Activated T-helper 2 cell treated with anti-CD3 and anti-CD28 coated beads, Interferon-gamma antibody, Interleukin-2, Interleukin-4, amounts not matched to agents 10 μg/mL and 5 μg/mL and 100 μg/mL, durations not matched to agents 14 hours and 24 hours and 36 hours (primary cell): ENCODE data around the gene ARMC8. TPM values are rescaled to one million over a fixed set of nuclear protein-coding genes. Genes with fewer than 3 reads are reported as not detected.
A peak's percentile ranks its signal among the peaks of the same experiment; 100 is the strongest.

Experiments used
- DNase-seq: peaks from one replicate; pipeline ENCODE4 v3.0.0; 2021; ENCODE audit warnings: low spot score
- H3K27ac Mint-ChIP-seq: one replicate; pipeline ENCODE4 v1.8.0; 2021; ENCODE audit warnings: mixed read lengths
- H3K27me3 Mint-ChIP-seq: one replicate; pipeline ENCODE4 v1.8.0; 2021; ENCODE audit warnings: low read depth, mixed read lengths
- H3K36me3 Mint-ChIP-seq: one replicate; pipeline ENCODE4 v1.8.0; 2021; ENCODE audit warnings: low read depth, mixed read lengths
- H3K4me1 Mint-ChIP-seq: one replicate; pipeline ENCODE4 v1.8.0; 2021; ENCODE audit warnings: low read depth, mixed read lengths
- H3K4me3 Mint-ChIP-seq: one replicate; pipeline ENCODE4 v1.8.0; 2021; ENCODE audit warnings: low read depth, mild to moderate bottlenecking, moderate library complexity, mixed read lengths
- H3K9me3 Mint-ChIP-seq: one replicate; pipeline ENCODE4 v1.8.0; 2021; ENCODE audit warnings: mixed read lengths
- intact Hi-C: fragments of 100-400 bp; cut with micrococcal nuclease; formaldehyde crosslinking; loops from one replicate; pipeline ENCODE4 v1.15.1; 2023
- total RNA-seq: library from RNA; stranded (reverse); gene quantifications from 2 replicates; pipeline ENCODE4 v1.2.3, GENCODE V29; 2022

Gene ARMC8
- total RNA-seq, 1 donor from 2014 or later, result 40.6 TPM

GRCh38 chr3:138203938-138204337, 16.8 kb downstream of the ARMC8 start:
- H3K4me1 Mint-ChIP-seq, result peaks cover 14% of the 10 kb centered on the region
- no peak overlapping the region for H3K4me3 Mint-ChIP-seq
- intact Hi-C loops, result no loop called here
- H3K36me3 Mint-ChIP-seq, result peaks cover 18% of the 10 kb centered on the region
- no peak overlapping the region for H3K27ac Mint-ChIP-seq
- no peaks in the 10 kb centered on the region for H3K9me3 Mint-ChIP-seq
- DNase-seq, result no peak
- no peaks in the 10 kb centered on the region for H3K27me3 Mint-ChIP-seq

GRCh38 chr3:138205527-138205926, 18.4 kb downstream of the ARMC8 start:
- DNase-seq, result no peak
- peaks cover 17% of the 10 kb centered on the region for H3K36me3 Mint-ChIP-seq
- H3K4me1 Mint-ChIP-seq, result peaks cover 2% of the 10 kb centered on the region
- H3K4me3 Mint-ChIP-seq, result no peak overlapping the region
- intact Hi-C loops, result no loop called here
- no peaks in the 10 kb centered on the region for H3K9me3 Mint-ChIP-seq
- no peak overlapping the region for H3K27ac Mint-ChIP-seq
- H3K27me3 Mint-ChIP-seq, result no peaks in the 10 kb centered on the region

DNA sequence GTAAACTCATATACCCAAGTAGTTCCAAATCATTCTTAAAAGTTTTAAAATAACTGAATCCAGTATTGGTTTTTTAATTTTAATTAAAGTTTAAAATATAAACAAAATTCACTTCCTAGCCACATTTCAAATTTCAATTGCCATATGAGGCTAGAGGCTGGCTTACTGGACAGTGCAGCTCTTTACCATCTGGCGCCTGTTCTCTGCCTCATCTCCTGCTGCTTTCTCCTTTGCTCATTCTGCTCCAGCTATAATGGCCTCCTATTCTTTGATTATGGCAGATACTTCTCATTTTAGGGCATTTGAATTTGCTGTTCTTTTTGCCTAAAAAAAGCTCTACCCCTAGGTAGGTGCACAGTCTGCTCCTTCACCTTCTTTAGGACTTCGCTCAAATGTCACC, 19.1 kb downstream of the ARMC8 start:
- intact Hi-C loops, result no loop called here
- no peak overlapping the region for H3K27ac Mint-ChIP-seq
- H3K9me3 Mint-ChIP-seq, result no peaks in the 10 kb centered on the region
- no peak for DNase-seq
- H3K27me3 Mint-ChIP-seq, result no peaks in the 10 kb centered on the region
- H3K36me3 Mint-ChIP-seq, result peaks cover 18% of the 10 kb centered on the region
- H3K4me3 Mint-ChIP-seq, result no peak overlapping the region
- H3K4me1 Mint-ChIP-seq, result peaks cover 2% of the 10 kb centered on the region

- no peaks in the 10 kb centered on the region for H3K4me1 Mint-ChIP-seq
- H3K9me3 Mint-ChIP-seq, result no peaks in the 10 kb centered on the region
These were observed 23.4 kb downstream of the ARMC8 start for GRCh38 chr3:138210528-138210927.

DNA sequence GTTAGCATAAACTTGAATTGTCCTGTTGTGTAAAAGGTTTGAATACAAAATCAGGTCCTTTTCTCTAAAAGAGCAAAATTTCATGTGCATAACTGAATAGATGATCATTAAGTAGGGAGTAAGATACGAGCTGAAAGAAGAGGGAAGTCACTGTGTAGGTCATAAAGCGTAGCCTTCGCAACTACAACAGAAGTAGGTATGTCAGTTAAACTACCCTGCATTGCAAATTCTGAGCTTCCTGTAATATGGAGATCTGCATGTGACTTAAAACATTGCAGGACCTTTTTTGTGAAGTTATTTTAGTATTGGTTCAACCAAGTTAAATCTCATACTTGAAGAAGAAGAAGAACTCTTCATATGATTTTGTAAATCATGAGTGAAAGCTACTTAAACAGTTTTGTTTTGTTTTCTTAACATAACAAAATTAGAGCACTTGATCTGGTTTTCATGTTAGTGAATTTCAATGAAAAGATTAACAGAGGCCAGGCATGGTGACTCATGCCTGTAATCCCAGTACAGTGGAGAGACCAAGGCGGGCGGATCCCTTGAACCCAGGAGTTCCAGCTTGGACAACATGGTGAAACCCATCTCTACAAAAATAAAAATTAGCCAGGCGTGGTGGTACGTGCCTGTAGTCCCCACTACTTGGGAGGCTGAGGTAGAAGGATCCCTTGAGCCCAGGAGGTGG, 26.4 kb downstream of the ARMC8 start:
- intact Hi-C loops, result no loop called here
- Mint-ChIP-seq H3K27ac (no peak overlapping the region), H3K9me3 (no peaks in the 10 kb centered on the region), H3K27me3 (no peaks in the 10 kb centered on the region), H3K36me3 (peaks cover 33% of the 10 kb centered on the region), H3K4me3 (no peak overlapping the region), H3K4me1 (peaks cover 4% of the 10 kb centered on the region)
- no peak for DNase-seq

More at GRCh38 chr3:138210528-138210927, 23.4 kb downstream of the ARMC8 start:
- Mint-ChIP-seq H3K27me3 (no peaks in the 10 kb centered on the region), H3K36me3 (peaks cover 33% of the 10 kb centered on the region), H3K27ac (no peak overlapping the region), H3K4me3 (no peak overlapping the region)
- no peak for DNase-seq
- intact Hi-C loops, result no loop called here

- H3K4me1 Mint-ChIP-seq, result peaks cover 23% of the 10 kb centered on the region
- no peaks in the 10 kb centered on the region for H3K9me3 Mint-ChIP-seq
- intact Hi-C loops, result no loop called here
- DNase-seq, result no peak
- H3K27me3 Mint-ChIP-seq, result no peaks in the 10 kb centered on the region
- H3K36me3 Mint-ChIP-seq, result peaks cover 28% of the 10 kb centered on the region
- no peak overlapping the region for H3K27ac Mint-ChIP-seq
- H3K4me3 Mint-ChIP-seq, result no peak overlapping the region
These were observed 32.2 kb downstream of the ARMC8 start for GRCh38 chr3:138219255-138219654.

- intact Hi-C loops, result loop anchor here (5.0 kb wide), 1 partner anchor 33 kb away; the partner anchor contains the start of gene ARMC8
- Mint-ChIP-seq H3K9me3 (no peaks in the 10 kb centered on the region), H3K27ac (no peak overlapping the region), H3K4me3 (no peak overlapping the region), H3K27me3 (no peaks in the 10 kb centered on the region), H3K4me1 (peaks cover 23% of the 10 kb centered on the region), H3K36me3 (peaks cover 36% of the 10 kb centered on the region)
- no peak for DNase-seq
These were observed 33.1 kb downstream of the ARMC8 start for GRCh38 chr3:138220242-138220641.

GRCh38 chr3:138220788-138221187, 33.7 kb downstream of the ARMC8 start:
- intact Hi-C loops, result loop anchor here (5.0 kb wide), 1 partner anchor 33 kb away; the partner anchor contains the start of gene ARMC8

GRCh38 chr3:138222131-138222941, 35.2 kb downstream of the ARMC8 start:
- peak overlapping the region; percentile 59 for H3K27ac Mint-ChIP-seq
- peaks cover 52% of the 10 kb centered on the region for H3K36me3 Mint-ChIP-seq
- H3K4me3 Mint-ChIP-seq, result no peak overlapping the region
- no peaks in the 10 kb centered on the region for H3K27me3 Mint-ChIP-seq
- DNase-seq, result no peak
- peaks cover 23% of the 10 kb centered on the region for H3K4me1 Mint-ChIP-seq
- intact Hi-C loops, result loop anchor here (5.0 kb wide), 1 partner anchor 35 kb away; the partner anchor contains the start of gene ARMC8
- no peaks in the 10 kb centered on the region for H3K9me3 Mint-ChIP-seq

More at GRCh38 chr3:138220788-138221187, 33.7 kb downstream of the ARMC8 start:
- no peaks in the 10 kb centered on the region for H3K27me3 Mint-ChIP-seq
- H3K9me3 Mint-ChIP-seq, result no peaks in the 10 kb centered on the region
- peaks cover 23% of the 10 kb centered on the region for H3K4me1 Mint-ChIP-seq
- no peak overlapping the region for H3K27ac Mint-ChIP-seq
- H3K4me3 Mint-ChIP-seq, result no peak overlapping the region
- DNase-seq, result no peak
- H3K36me3 Mint-ChIP-seq, result peaks cover 41% of the 10 kb centered on the region

GRCh38 chr3:138222942-138223287, 35.8 kb downstream of the ARMC8 start:
- Mint-ChIP-seq H3K4me1 (peaks cover 23% of the 10 kb centered on the region), H3K9me3 (no peaks in the 10 kb centered on the region), H3K27ac (peak overlapping the region; percentile 59), H3K27me3 (no peaks in the 10 kb centered on the region), H3K4me3 (no peak overlapping the region), H3K36me3 (peaks cover 52% of the 10 kb centered on the region)
- intact Hi-C loops, result loop anchor here (5.0 kb wide), 1 partner anchor 36 kb away; the partner anchor contains the start of gene ARMC8
- DNase-seq, result no peak

GRCh38 chr3:138227650-138228049, 40.5 kb downstream of the ARMC8 start:
- no peaks in the 10 kb centered on the region for H3K27me3 Mint-ChIP-seq
- H3K9me3 Mint-ChIP-seq, result no peaks in the 10 kb centered on the region
- no peak for DNase-seq
- peaks cover 14% of the 10 kb centered on the region for H3K4me1 Mint-ChIP-seq
- H3K4me3 Mint-ChIP-seq, result no peak overlapping the region
- H3K36me3 Mint-ChIP-seq, result peaks cover 70% of the 10 kb centered on the region
- no peak overlapping the region for H3K27ac Mint-ChIP-seq
- intact Hi-C loops, result no loop called here

GRCh38 chr3:138230525-138230924, 43.4 kb downstream of the ARMC8 start:
- no peak for DNase-seq
- peaks cover 16% of the 10 kb centered on the region for H3K4me1 Mint-ChIP-seq
- intact Hi-C loops, result no loop called here
- no peak overlapping the region for H3K4me3 Mint-ChIP-seq
- H3K27me3 Mint-ChIP-seq, result no peaks in the 10 kb centered on the region
- H3K27ac Mint-ChIP-seq, result no peak overlapping the region
- no peaks in the 10 kb centered on the region for H3K9me3 Mint-ChIP-seq
- H3K36me3 Mint-ChIP-seq, result peaks cover 53% of the 10 kb centered on the region
